PC-9 (cell line): ENCODE measurements around the gene ABCC6. TPM values are rescaled to one million over a fixed set of nuclear protein-coding genes. Genes with fewer than 3 reads are reported as not detected.

Source experiments
- BruUV-seq: library from RNA; stranded (reverse); fragments of 400-500 nt; replicated peaks from 2 replicates; lab custom pipeline; 2021; lab: Mats Ljungman, UMichigan
- CTCF ChIA-PET: fragments of 300-600 bp; sonication (Branson Sonifier 250); formaldehyde crosslinking; loops from one replicate; lab custom pipeline; 2022; ENCODE audit warnings: antibody characterized with exemption; lab: Charles Lee
- POLR2A ChIA-PET: fragments of 300-600 bp; sonication (Branson Sonifier 250); formaldehyde crosslinking; loops from one replicate; lab custom pipeline; 2022; ENCODE audit warnings: antibody characterized with exemption; ENCODE audit not compliant: unreplicated experiment; lab: Charles Lee
- DNase-seq, 2 experiments: peaks; one replicate each; pipeline versions ENCODE4 v3.0.0 to v3.0.0-alpha.2; 2015 to 2022; ENCODE audit warnings: mixed read lengths in 1 of 2
- H2AFZ ChIP-seq: fragments of 200-600 bp; sonication (generic); 2 replicates; pipeline ENCODE4 v1.8.1; 2017; ENCODE audit warnings: antibody characterized with exemption
- H3F3A ChIP-seq: fragments of 200-600 bp; sonication (generic); 2 replicates; pipeline ENCODE4 v1.8.1; 2017; ENCODE audit warnings: antibody characterized with exemption, mild to moderate bottlenecking, low read depth; ENCODE audit not compliant: insufficient read depth
- H3K27ac ChIP-seq: fragments of 200-600 bp; sonication (generic); 2 replicates; pipeline ENCODE4 v1.6.1; 2016; ENCODE audit warnings: mixed run types
- H3K27me3 ChIP-seq: fragments of 200-600 bp; sonication (generic); 2 replicates; pipeline ENCODE4 v1.6.1; 2016; ENCODE audit warnings: low read depth, mixed run types; ENCODE audit not compliant: insufficient read depth
- H3K36me3 ChIP-seq: fragments of 200-600 bp; sonication (generic); 2 replicates; pipeline ENCODE4 v1.6.1; 2016; ENCODE audit warnings: low read depth, mixed run types
- H3K4me1 ChIP-seq: fragments of 200-600 bp; sonication (generic); replicated peaks from 2 replicates; pipeline ENCODE4 v1.6.1; 2016; ENCODE audit warnings: mixed run types; ENCODE audit not compliant: insufficient read depth
- H3K4me2 ChIP-seq: fragments of 200-600 bp; sonication (generic); 2 replicates; pipeline ENCODE4 v1.6.1; 2017; ENCODE audit warnings: mixed run types
- H3K4me3 ChIP-seq: fragments of 200-600 bp; sonication (generic); 2 replicates; pipeline ENCODE4 v1.6.1; 2016; ENCODE audit warnings: mixed run types
- H3K79me2 ChIP-seq: fragments of 200-600 bp; sonication (generic); 2 replicates; pipeline ENCODE4 v1.6.1; 2017; ENCODE audit warnings: low read depth, mixed run types
- H3K9me2 ChIP-seq: fragments of 200-600 bp; sonication (generic); 2 replicates; pipeline ENCODE4 v1.8.1; 2017; ENCODE audit warnings: mild to moderate bottlenecking; ENCODE audit not compliant: insufficient read depth
- H3K9me3 ChIP-seq: fragments of 200-600 bp; sonication (generic); 2 replicates; pipeline ENCODE4 v1.8.1; 2016; ENCODE audit warnings: low read depth; ENCODE audit not compliant: insufficient read depth
- H4K20me1 ChIP-seq: fragments of 200-600 bp; sonication (generic); 2 replicates; pipeline ENCODE4 v1.8.1; 2017; ENCODE audit not compliant: insufficient read depth
- CTCF ChIP-seq: fragments of 200-600 bp; sonication (generic); conservative IDR thresholded peaks from 2 replicates; pipeline ENCODE4 v1.6.1; 2017; ENCODE audit warnings: mixed run types, antibody characterized with exemption, mild to moderate bottlenecking, moderate library complexity
- EZH2 ChIP-seq: fragments of 200-600 bp; sonication (generic); IDR thresholded peaks from 2 replicates; pipeline ENCODE4 v1.8.0; 2017; ENCODE audit warnings: antibody characterized with exemption, low read depth
- intact Hi-C: fragments of 100-400 bp; cut with micrococcal nuclease; formaldehyde crosslinking; loops from one replicate; pipeline ENCODE4 v1.10.0; 2022; ENCODE audit not compliant: unreplicated experiment
- total RNA-seq: library from RNA; stranded (reverse); gene quantifications from 2 replicates; pipeline ENCODE4 v1.2.3, GENCODE V29; 2021

The ABCC6 gene
- total RNA-seq, 1 experiment from 2014 or later = 2.8 TPM

- POLR2A ChIA-PET = interaction anchor here (0.5 kb wide), 1 partner anchor 203 kb away, joined by 7 read pairs; no protein-coding TSS in a partner anchor
- Histone ChIP-seq H3K79me2 (no peaks in the 10 kb centered on the region), H4K20me1 (no peaks in the 10 kb centered on the region), H3F3A (no peaks in the 10 kb centered on the region), H3K4me3 (no peak overlapping the region), H3K4me1 (no peaks in the 10 kb centered on the region), H3K4me2 (no peak overlapping the region), H3K27ac (no peak overlapping the region), H3K36me3 (no peaks in the 10 kb centered on the region), H2AFZ (no peak overlapping the region), H3K9me2 (no peaks in the 10 kb centered on the region), H3K27me3 (no peaks in the 10 kb centered on the region), H3K9me3 (no peaks in the 10 kb centered on the region; the same call in 1 of the 2 replicates)
- DNase-seq = no peak
- intact Hi-C loops = no loop called here
- no TSS peak for BruUV-seq
- CTCF ChIA-PET = no interaction called here
- TF ChIP-seq EZH2 (no peak), CTCF (no peak)
Measured at GRCh38 chr16:16159662-16160061, 63.6 kb downstream of the ABCC6 start.

- Histone ChIP-seq H3F3A (no peaks in the 10 kb centered on the region), H3K79me2 (no peaks in the 10 kb centered on the region), H2AFZ (no peak overlapping the region), H3K4me2 (no peak overlapping the region), H3K9me2 (no peaks in the 10 kb centered on the region), H3K4me3 (no peak overlapping the region), H3K36me3 (no peaks in the 10 kb centered on the region), H3K27me3 (no peaks in the 10 kb centered on the region), H3K27ac (no peak overlapping the region), H3K9me3 (no peaks in the 10 kb centered on the region; the same call in 1 of the 2 replicates), H4K20me1 (no peaks in the 10 kb centered on the region; the same call in 1 of the 2 replicates), H3K4me1 (no peaks in the 10 kb centered on the region)
- ChIA-PET POLR2A (interaction anchor here (0.5 kb wide), 1 partner anchor 203 kb away, joined by 7 read pairs; no protein-coding TSS in a partner anchor), CTCF (no interaction called here)
- peak in 1 of 2 experiments; percentile 40 for DNase-seq
- intact Hi-C loops = no loop called here
- TF ChIP-seq CTCF = no peak
- TF ChIP-seq EZH2 = no peak
- BruUV-seq = no TSS peak
Measured at GRCh38 chr16:16158741-16159374, 64.4 kb downstream of the ABCC6 start.

GRCh38 chr16:16158082-16158658 lies 65.1 kb downstream of the ABCC6 start:
- H3K36me3 ChIP-seq = no peaks in the 10 kb centered on the region
- no peak overlapping the region for H3K27ac ChIP-seq
- H2AFZ ChIP-seq = no peak overlapping the region
- ChIA-PET POLR2A (no interaction called here), CTCF (no interaction called here)
- H3F3A ChIP-seq = no peaks in the 10 kb centered on the region
- TF ChIP-seq CTCF (no peak), EZH2 (no peak)
- no peaks in the 10 kb centered on the region; the same call in 1 of the 2 replicates for H4K20me1 ChIP-seq
- H3K4me2 ChIP-seq = no peak overlapping the region
- no peaks in the 10 kb centered on the region for H3K4me1 ChIP-seq
- no TSS peak for BruUV-seq
- H3K4me3 ChIP-seq = no peak overlapping the region
- H3K9me2 ChIP-seq = no peaks in the 10 kb centered on the region
- intact Hi-C loops = no loop called here
- no peaks in the 10 kb centered on the region for H3K79me2 ChIP-seq
- H3K27me3 ChIP-seq = no peaks in the 10 kb centered on the region
- no peak for DNase-seq
- no peaks in the 10 kb centered on the region; the same call in 1 of the 2 replicates for H3K9me3 ChIP-seq
